HepG2 (cell line): ENCODE results near the gene ZDHHC19. TPM values are rescaled to one million over a fixed set of nuclear protein-coding genes. Genes with fewer than 3 reads are reported as not detected.

ENCODE experiments used
- HOXA3 ChIP-seq: sonication (generic); formaldehyde crosslinking; IDR thresholded peaks from 2 replicates; pipeline ENCODE4 v1.5.0; 2020; ENCODE audit warnings: missing genetic modification reagents
- IKZF4 ChIP-seq: sonication (generic); formaldehyde crosslinking; IDR thresholded peaks from 2 replicates; pipeline ENCODE4 v1.5.1; 2020; ENCODE audit warnings: borderline replicate concordance, mild to moderate bottlenecking, low read depth, missing genetic modification reagents; ENCODE audit errors: not compliant biosample characterization
- MED1 ChIP-seq: sonication (generic); formaldehyde crosslinking; IDR thresholded peaks from 2 replicates; pipeline ENCODE4 v1.4.0; 2020; ENCODE audit warnings: missing genetic modification reagents
- NCOA1 ChIP-seq: sonication (generic); formaldehyde crosslinking; IDR thresholded peaks from 2 replicates; pipeline ENCODE4 v1.9.0; 2021; ENCODE audit warnings: missing genetic modification reagents
- NCOA2 ChIP-seq: sonication (generic); formaldehyde crosslinking; IDR thresholded peaks from 2 replicates; pipeline ENCODE4 v1.8.0; 2022; ENCODE audit warnings: inconsistent platforms
- NCOR1 ChIP-seq: fragments of 200-600 bp; sonication (generic); IDR thresholded peaks from 2 replicates; pipeline ENCODE4 v1.7.0; 2017; ENCODE audit warnings: antibody characterized with exemption, low read length, borderline replicate concordance
- REL ChIP-seq: sonication (generic); formaldehyde crosslinking; conservative IDR thresholded peaks from 2 replicates; pipeline ENCODE4 v1.8.0; 2022; ENCODE audit warnings: mild to moderate bottlenecking, missing genetic modification reagents, moderate library complexity
- SIN3A ChIP-seq: IDR thresholded peaks from 2 replicates; pipeline ENCODE4 v1.6.1; 2011; ENCODE audit warnings: low read depth, mild to moderate bottlenecking, control low read depth, low read length, borderline replicate concordance
- ZNF205 ChIP-seq: IDR thresholded peaks from 2 replicates; pipeline ENCODE4 v1.6.1; 2018; ENCODE audit warnings: missing biosample characterization, missing genetic modification reagents
- ZNF629 ChIP-seq: sonication (generic); formaldehyde crosslinking; conservative IDR thresholded peaks from 2 replicates; pipeline ENCODE4 v1.5.0; 2020; ENCODE audit warnings: missing genetic modification reagents
- ZNF780A ChIP-seq: sonication (generic); formaldehyde crosslinking; IDR thresholded peaks from 2 replicates; pipeline ENCODE4 v1.8.0; 2022; ENCODE audit warnings: mild to moderate bottlenecking, missing genetic modification reagents, moderate library complexity
- ZNF878 ChIP-seq: sonication (generic); formaldehyde crosslinking; IDR thresholded peaks from 2 replicates; pipeline ENCODE4 v1.8.1; 2023; ENCODE audit warnings: mild to moderate bottlenecking, missing genetic modification reagents, moderate library complexity
- polyA plus RNA-seq, 8 experiments: library from polyadenylated mRNA; depleted of rRNA in 3 of 8; stranded (reverse) in 7 of 8; unstranded in 1 of 8; fragments of >200 nt; fragmentation: Illumina TruSeq in 4 of 8; extraction: Trizol in 4 of 8; gene quantifications; 2 replicates each; pipeline versions ENCODE4 v1.2.1 to v1.2.3, GENCODE V29; 2011 to 2016; ENCODE audit warnings: low read depth in 4 of 8, missing spikeins in 1 of 8, mixed read lengths in 1 of 8; ENCODE audit not compliant: insufficient read depth in 1 of 8
- total RNA-seq, 5 experiments: library from RNA; depleted of rRNA; stranded (reverse); fragments of >200 nt; fragmentation: Illumina TruSeq; extraction: Trizol; gene quantifications; 2 replicates each; pipeline ENCODE4 v1.2.3, GENCODE V29; 2016; ENCODE audit warnings: low read depth in 1 of 5
- TF ChIP-seq, protein P1 (sequence below): IDR thresholded peaks from 2 replicates; pipeline ENCODE4 v1.6.1; 2016; ENCODE audit warnings: mild to moderate bottlenecking
- TF ChIP-seq, protein P2 (sequence below): sonication (generic); formaldehyde crosslinking; IDR thresholded peaks from 2 replicates; pipeline ENCODE4 v1.5.0; 2020; ENCODE audit warnings: missing genetic modification reagents, mild to moderate bottlenecking, borderline replicate concordance
- TF ChIP-seq, protein P3 (sequence below): sonication (generic); formaldehyde crosslinking; IDR thresholded peaks from 2 replicates; pipeline ENCODE4 v1.5.0; 2020; ENCODE audit warnings: mild to moderate bottlenecking, missing genetic modification reagents
- TF ChIP-seq, protein P4 (sequence below): sonication (generic); formaldehyde crosslinking; IDR thresholded peaks from 2 replicates; pipeline ENCODE4 v1.4.0; 2020; ENCODE audit warnings: mild to moderate bottlenecking, missing genetic modification reagents
- TF ChIP-seq, protein P5 (sequence below): sonication (generic); formaldehyde crosslinking; IDR thresholded peaks from 2 replicates; pipeline ENCODE4 v1.9.0; 2021; ENCODE audit warnings: missing genetic modification reagents, mild to moderate bottlenecking, borderline replicate concordance
- TF ChIP-seq, protein P6 (sequence below): sonication (generic); formaldehyde crosslinking; IDR thresholded peaks from 2 replicates; pipeline ENCODE4 v1.4.0; 2020; ENCODE audit warnings: missing genetic modification reagents
- TF ChIP-seq, protein P7 (sequence below): sonication (generic); formaldehyde crosslinking; IDR thresholded peaks from 2 replicates; pipeline ENCODE4; 2020; ENCODE audit warnings: missing genetic modification reagents, mild to moderate bottlenecking, borderline replicate concordance

Gene ZDHHC19
- total and polyA plus RNA-seq, 2 of the 13 experiments (the other 11 are each of a cell fraction or from before 2014, with no cell fraction given): 0.22 to 0.53 TPM

DNA sequence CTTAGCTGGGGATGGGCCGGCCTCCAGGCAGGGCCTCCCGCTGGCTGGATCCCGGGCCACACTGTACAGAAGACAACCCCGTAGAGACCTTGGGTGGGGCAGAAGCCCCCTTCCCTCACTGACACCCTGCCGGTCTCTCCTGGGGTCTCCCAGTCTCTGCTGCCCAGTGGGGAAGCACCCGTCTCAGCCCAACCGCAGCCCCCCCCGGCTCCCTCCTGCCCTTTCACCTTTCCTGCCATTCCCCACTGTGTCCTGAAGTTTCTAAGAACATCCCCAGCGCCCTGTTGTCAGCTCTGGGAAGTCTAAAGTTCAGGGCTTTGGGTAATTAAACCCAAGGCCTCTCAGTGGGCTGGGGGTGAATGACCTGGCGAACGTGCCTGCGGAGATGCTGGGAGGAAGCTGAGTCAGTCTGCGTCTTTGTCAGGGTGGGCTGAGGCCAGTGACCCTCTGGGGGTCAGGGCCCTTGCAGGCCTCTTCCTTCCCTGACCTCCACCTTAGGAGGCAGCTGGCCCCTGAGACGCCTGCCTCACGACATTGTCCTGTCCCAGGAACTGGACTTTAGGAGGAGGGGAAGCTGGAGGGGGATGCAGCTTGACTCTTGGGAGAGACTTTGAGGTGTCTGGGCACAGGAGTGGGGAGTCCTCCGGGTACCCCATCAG lies 3.7 kb upstream of the ZDHHC19 start (continued):
- TF ChIP-seq IKZF4 (CRISPR knock-in tag) (no peak), ZNF629 (CRISPR knock-in tag) (no peak; the same call in 1 of the 2 replicates), MED1 (CRISPR knock-in tag) (peak; percentile 97), HOXA3 (CRISPR knock-in tag) (peak; percentile 83), ZNF780A (CRISPR knock-in tag) (no peak), ZNF205 (peak; percentile 80; the same call in 1 of the 2 replicates), ZNF878 (CRISPR knock-in tag) (peak; percentile 71), NCOA2 (CRISPR knock-in tag) (peak; percentile 86), NCOA1 (CRISPR knock-in tag) (peak; percentile 29; the same call in 1 of the 2 replicates), SIN3A (peak; percentile 55; the same call in 1 of the 2 replicates), REL (CRISPR knock-in tag) (no peak), NCOR1 (peak; percentile 72)
- TF ChIP-seq, protein P1, sequence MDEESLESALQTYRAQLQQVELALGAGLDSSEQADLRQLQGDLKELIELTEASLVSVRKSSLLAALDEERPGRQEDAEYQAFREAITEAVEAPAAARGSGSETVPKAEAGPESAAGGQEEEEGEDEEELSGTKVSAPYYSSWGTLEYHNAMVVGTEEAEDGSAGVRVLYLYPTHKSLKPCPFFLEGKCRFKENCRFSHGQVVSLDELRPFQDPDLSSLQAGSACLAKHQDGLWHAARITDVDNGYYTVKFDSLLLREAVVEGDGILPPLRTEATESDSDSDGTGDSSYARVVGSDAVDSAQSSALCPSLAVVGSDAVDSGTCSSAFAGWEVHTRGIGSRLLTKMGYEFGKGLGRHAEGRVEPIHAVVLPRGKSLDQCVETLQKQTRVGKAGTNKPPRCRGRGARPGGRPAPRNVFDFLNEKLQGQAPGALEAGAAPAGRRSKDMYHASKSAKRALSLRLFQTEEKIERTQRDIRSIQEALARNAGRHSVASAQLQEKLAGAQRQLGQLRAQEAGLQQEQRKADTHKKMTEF (CRISPR knock-in tag): peak; percentile 88
- TF ChIP-seq, protein P2, sequence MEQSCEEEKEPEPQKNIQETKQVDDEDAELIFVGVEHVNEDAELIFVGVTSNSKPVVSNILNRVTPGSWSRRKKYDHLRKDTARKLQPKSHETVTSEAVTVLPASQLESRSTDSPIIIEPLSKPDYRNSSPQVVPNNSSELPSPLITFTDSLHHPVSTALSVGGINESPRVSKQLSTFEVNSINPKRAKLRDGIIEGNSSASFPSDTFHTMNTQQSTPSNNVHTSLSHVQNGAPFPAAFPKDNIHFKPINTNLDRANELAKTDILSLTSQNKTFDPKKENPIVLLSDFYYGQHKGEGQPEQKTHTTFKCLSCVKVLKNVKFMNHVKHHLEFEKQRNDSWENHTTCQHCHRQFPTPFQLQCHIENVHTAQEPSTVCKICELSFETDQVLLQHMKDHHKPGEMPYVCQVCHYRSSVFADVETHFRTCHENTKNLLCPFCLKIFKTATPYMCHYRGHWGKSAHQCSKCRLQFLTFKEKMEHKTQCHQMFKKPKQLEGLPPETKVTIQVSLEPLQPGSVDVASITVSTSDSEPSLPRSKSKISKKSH (CRISPR knock-in tag): no peak
- TF ChIP-seq, protein P3, sequence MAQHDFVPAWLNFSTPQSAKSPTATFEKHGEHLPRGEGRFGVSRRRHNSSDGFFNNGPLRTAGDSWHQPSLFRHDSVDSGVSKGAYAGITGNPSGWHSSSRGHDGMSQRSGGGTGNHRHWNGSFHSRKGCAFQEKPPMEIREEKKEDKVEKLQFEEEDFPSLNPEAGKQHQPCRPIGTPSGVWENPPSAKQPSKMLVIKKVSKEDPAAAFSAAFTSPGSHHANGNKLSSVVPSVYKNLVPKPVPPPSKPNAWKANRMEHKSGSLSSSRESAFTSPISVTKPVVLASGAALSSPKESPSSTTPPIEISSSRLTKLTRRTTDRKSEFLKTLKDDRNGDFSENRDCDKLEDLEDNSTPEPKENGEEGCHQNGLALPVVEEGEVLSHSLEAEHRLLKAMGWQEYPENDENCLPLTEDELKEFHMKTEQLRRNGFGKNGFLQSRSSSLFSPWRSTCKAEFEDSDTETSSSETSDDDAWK (CRISPR knock-in tag): no peak
- TF ChIP-seq, protein P4, sequence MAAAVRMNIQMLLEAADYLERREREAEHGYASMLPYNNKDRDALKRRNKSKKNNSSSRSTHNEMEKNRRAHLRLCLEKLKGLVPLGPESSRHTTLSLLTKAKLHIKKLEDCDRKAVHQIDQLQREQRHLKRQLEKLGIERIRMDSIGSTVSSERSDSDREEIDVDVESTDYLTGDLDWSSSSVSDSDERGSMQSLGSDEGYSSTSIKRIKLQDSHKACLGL (CRISPR knock-in tag): no peak
- TF ChIP-seq, protein P5, sequence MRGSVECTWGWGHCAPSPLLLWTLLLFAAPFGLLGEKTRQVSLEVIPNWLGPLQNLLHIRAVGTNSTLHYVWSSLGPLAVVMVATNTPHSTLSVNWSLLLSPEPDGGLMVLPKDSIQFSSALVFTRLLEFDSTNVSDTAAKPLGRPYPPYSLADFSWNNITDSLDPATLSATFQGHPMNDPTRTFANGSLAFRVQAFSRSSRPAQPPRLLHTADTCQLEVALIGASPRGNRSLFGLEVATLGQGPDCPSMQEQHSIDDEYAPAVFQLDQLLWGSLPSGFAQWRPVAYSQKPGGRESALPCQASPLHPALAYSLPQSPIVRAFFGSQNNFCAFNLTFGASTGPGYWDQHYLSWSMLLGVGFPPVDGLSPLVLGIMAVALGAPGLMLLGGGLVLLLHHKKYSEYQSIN: no peak
- TF ChIP-seq, protein P6, sequence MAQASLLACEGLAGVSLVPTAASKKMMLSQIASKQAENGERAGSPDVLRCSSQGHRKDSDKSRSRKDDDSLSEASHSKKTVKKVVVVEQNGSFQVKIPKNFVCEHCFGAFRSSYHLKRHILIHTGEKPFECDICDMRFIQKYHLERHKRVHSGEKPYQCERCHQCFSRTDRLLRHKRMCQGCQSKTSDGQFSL (CRISPR knock-in tag): peak; percentile 73; the same call in 1 of the 2 replicates
- TF ChIP-seq, protein P7, sequence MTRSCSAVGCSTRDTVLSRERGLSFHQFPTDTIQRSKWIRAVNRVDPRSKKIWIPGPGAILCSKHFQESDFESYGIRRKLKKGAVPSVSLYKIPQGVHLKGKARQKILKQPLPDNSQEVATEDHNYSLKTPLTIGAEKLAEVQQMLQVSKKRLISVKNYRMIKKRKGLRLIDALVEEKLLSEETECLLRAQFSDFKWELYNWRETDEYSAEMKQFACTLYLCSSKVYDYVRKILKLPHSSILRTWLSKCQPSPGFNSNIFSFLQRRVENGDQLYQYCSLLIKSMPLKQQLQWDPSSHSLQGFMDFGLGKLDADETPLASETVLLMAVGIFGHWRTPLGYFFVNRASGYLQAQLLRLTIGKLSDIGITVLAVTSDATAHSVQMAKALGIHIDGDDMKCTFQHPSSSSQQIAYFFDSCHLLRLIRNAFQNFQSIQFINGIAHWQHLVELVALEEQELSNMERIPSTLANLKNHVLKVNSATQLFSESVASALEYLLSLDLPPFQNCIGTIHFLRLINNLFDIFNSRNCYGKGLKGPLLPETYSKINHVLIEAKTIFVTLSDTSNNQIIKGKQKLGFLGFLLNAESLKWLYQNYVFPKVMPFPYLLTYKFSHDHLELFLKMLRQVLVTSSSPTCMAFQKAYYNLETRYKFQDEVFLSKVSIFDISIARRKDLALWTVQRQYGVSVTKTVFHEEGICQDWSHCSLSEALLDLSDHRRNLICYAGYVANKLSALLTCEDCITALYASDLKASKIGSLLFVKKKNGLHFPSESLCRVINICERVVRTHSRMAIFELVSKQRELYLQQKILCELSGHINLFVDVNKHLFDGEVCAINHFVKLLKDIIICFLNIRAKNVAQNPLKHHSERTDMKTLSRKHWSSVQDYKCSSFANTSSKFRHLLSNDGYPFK (CRISPR knock-in tag): no peak
